Measurements from ENCODE around the gene GPR35.

The GPR35 gene

GRCh38 chr2:240589375-240589774 lies 35.9 kb upstream of the GPR35 start:
- no peak for DNase-seq (ENCODE audit: low read depth)

- DNase-seq (ENCODE audit: low read depth): no peak
These were observed 35.3 kb upstream of the GPR35 start for GRCh38 chr2:240589850-240590525.

GRCh38 chr2:240590681-240591111 lies 34.6 kb upstream of the GPR35 start:
- DNase-seq (ENCODE audit: low read depth): no peak

GRCh38 chr2:240591226-240591625 lies 34.1 kb upstream of the GPR35 start:
- no peak for DNase-seq (ENCODE audit: low read depth)

- no peak for DNase-seq (ENCODE audit: low read depth)
These were observed 33.5 kb upstream of the GPR35 start for GRCh38 chr2:240591784-240592183.

GRCh38 chr2:240593026-240593702 lies 32.1 kb upstream of the GPR35 start:
- DNase-seq (ENCODE audit: low read depth): no peak

- no peak for DNase-seq (ENCODE audit: low read depth)
These were observed 31.4 kb upstream of the GPR35 start for GRCh38 chr2:240593703-240594451.

GRCh38 chr2:240594511-240595380 lies 30.5 kb upstream of the GPR35 start:
- DNase-seq (ENCODE audit: low read depth): no peak

- no peak for DNase-seq (ENCODE audit: low read depth)
These were observed 29.8 kb upstream of the GPR35 start for GRCh38 chr2:240595381-240596079.

- no peak for DNase-seq (ENCODE audit: low read depth)
These were observed 29.2 kb upstream of the GPR35 start for GRCh38 chr2:240596080-240596460.

GRCh38 chr2:240596491-240596931 lies 28.8 kb upstream of the GPR35 start:
- DNase-seq (ENCODE audit: low read depth): no peak

- no peak for DNase-seq (ENCODE audit: low read depth)
These were observed 28.2 kb upstream of the GPR35 start for GRCh38 chr2:240597054-240597418.

- DNase-seq (ENCODE audit: low read depth): no peak
These were observed 27.7 kb upstream of the GPR35 start for GRCh38 chr2:240597419-240598181.

- no peak for DNase-seq (ENCODE audit: low read depth)
These were observed 26.9 kb upstream of the GPR35 start for GRCh38 chr2:240598311-240598911.

GRCh38 chr2:240599141-240599583 lies 26.1 kb upstream of the GPR35 start:
- no peak for DNase-seq (ENCODE audit: low read depth)

- DNase-seq (ENCODE audit: low read depth): no peak
These were observed 24.8 kb upstream of the GPR35 start for GRCh38 chr2:240600451-240600961.

- no peak for DNase-seq (ENCODE audit: low read depth)
These were observed 24.0 kb upstream of the GPR35 start for GRCh38 chr2:240601061-240601830.

GRCh38 chr2:240601831-240602160 lies 23.5 kb upstream of the GPR35 start:
- DNase-seq (ENCODE audit: low read depth): no peak
